Measurements from ENCODE around the gene CHID1.

DNA sequence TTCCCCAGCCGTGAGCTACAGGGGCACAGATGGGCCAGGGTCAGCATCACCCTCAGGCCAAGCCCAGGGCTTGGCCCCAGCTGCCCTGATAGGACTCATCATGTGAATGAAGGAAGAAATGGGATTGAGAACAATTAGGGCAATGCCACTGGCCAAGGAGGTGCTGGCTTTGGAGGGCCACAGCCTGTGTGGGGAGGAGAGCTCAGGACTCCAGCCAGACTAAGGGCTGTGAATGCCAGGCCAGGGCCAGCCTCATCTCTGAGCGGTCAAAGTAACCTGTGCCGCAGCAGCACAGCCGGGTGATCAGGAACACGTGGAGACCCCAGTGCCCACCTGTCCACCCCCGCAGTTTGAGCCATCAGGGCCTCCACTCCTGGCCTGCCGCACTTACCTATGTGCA is 10.1 kb downstream of the CHID1 start:
- TF ChIP-seq, protein P1, sequence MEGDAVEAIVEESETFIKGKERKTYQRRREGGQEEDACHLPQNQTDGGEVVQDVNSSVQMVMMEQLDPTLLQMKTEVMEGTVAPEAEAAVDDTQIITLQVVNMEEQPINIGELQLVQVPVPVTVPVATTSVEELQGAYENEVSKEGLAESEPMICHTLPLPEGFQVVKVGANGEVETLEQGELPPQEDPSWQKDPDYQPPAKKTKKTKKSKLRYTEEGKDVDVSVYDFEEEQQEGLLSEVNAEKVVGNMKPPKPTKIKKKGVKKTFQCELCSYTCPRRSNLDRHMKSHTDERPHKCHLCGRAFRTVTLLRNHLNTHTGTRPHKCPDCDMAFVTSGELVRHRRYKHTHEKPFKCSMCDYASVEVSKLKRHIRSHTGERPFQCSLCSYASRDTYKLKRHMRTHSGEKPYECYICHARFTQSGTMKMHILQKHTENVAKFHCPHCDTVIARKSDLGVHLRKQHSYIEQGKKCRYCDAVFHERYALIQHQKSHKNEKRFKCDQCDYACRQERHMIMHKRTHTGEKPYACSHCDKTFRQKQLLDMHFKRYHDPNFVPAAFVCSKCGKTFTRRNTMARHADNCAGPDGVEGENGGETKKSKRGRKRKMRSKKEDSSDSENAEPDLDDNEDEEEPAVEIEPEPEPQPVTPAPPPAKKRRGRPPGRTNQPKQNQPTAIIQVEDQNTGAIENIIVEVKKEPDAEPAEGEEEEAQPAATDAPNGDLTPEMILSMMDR (IDR thresholded peaks at IDR 0.05): no peak
- no peak for TF ChIP-seq EP300 (IDR thresholded peaks at IDR 0.05)

Measured in esophagus muscularis mucosa (tissue), 3 donors.